ENCODE data around the gene S100A7. TPM values are rescaled to one million over a fixed set of nuclear protein-coding genes. Genes with fewer than 3 reads are reported as not detected.
A peak's percentile ranks its signal among the peaks of the same experiment; 100 is the strongest.
"Not testable (repeated sequence)": the region's sequence is repeated elsewhere in the genome, so short reads cannot be mapped to it uniquely, and the experiment has no call there.

S100A7 gene
- total RNA-seq, 8 experiments from 2014 or later: not detected

DNA sequence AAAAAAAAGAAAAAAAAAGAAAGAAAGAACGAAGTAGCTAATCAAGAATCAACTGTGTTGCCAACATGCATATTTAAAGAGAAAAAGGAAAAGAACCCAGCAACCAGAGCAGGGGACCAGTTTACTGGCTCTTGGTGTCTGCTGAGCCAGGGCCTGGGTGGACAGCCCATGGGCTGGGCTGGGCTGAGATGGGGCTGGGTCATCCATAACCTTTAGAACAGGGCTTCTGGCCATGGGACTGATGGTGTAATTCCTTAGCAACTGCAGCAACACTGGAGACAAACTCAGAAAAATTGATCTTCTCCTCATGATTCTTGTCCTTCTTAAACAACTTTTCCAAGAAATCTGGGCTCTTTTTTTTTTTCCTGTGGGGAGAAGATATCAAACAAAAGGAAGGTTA is 33.6 kb downstream of the S100A7 start:
- in situ Hi-C loops (cut with MboI; ENCODE audit: low pct_unique_long_range_greater_than_20kb in 2 of 9, low sequenced_read_pairs in 9 of 9, unreplicated experiment in 9 of 9): no loop called here
- Histone ChIP-seq H3K4me1 (replicated peaks in 1 of 2) (no peaks in the 10 kb centered on the region), H3K4me3 (no peak overlapping the region), H3K27ac (no peak overlapping the region)
- 0 to 38% (median 4%) methylated on average over 1 of the region's 1 CpG; no CpG with 5 or more reads in 2 of the 10 experiments for WGBS, 10 experiments
- ATAC-seq (replicated peaks in 6 of 8): peak in 1 of 8 experiments; percentile 73

DNA sequence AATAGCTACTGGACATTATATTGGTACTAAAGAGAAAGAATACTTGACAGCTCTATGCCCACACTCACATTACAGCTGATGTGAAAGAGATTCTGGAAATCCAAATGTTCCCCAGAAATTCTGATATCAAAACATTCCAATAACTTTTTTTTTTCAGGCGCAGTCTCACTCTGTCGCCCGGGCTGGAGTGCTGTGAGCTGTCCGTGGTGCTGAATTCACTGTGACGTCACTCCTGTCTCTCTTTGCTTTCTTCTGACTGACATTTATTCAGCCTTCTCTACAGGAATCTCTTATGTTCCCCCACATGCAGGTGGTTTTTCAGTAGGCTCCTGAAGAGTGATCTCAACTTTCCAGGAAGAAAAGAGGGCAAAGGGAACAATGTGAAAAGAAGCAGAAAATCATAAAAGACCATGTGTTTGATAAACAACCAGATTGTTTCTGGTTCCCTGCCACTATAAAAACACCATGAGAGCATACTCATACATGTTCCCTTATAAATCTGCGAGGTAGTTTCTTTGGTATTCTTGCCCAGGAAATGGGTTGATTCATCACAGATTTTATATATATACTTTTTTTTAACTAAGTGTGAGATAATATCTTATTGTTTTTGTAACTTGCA is 37.9 kb downstream of the S100A7 start:
- WGBS, 10 experiments: 0 to 15% (median 1%) methylated on average over 1 to 6 of the region's 6 CpGs; no CpG with 5 or more reads in 1 of the 10 experiments
- in situ Hi-C loops (cut with MboI; ENCODE audit: low pct_unique_long_range_greater_than_20kb in 2 of 9, low sequenced_read_pairs in 9 of 9, unreplicated experiment in 9 of 9): no loop called here
- ATAC-seq (replicated peaks in 6 of 8): peak in 6 of 8 experiments; percentile 36 to 78 (median 54)
- Histone ChIP-seq H3K4me3 (no peak overlapping the region), H3K27ac (no peak overlapping the region), H3K4me1 (replicated peaks in 1 of 2) (no peaks in the 10 kb centered on the region)

- in situ Hi-C loops (cut with MboI; ENCODE audit: low pct_unique_long_range_greater_than_20kb in 2 of 9, low sequenced_read_pairs in 9 of 9, unreplicated experiment in 9 of 9): no loop called here
- no peak overlapping the region for H3K4me3 ChIP-seq
- H3K4me1 ChIP-seq (replicated peaks in 1 of 2): no peaks in the 10 kb centered on the region
- no peak overlapping the region for H3K27ac ChIP-seq
- WGBS, 10 experiments: 0 to 73% (median 54%) methylated on average over 1 to 2 of the region's 2 CpGs; no CpG with 5 or more reads in 3 of the 10 experiments
- no peak for ATAC-seq (replicated peaks in 6 of 8)
Observed at GRCh38 chr1:153420306-153420705, 40.1 kb downstream of the S100A7 start.

DNA sequence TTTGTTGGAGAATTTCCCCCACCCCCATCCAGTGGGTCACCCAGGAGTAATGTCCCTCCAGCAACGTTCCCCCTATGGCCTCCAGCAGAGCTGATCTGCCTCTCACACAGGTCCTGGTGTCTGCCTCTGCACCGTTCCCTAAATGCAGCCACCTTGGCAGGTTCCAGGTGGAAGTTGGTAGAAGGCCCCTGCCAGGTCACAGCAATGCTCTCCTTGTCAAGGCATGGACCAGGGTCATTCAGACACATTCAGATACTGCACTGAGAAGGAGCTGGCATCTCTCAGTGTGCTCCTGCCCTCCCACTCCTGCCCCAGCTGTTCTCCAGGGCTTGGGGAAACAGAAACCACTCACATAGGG is 41.0 kb downstream of the S100A7 start:
- H3K4me3 ChIP-seq; H3K27ac ChIP-seq; ATAC-seq (replicated peaks in 6 of 8); in situ Hi-C loops (cut with MboI; ENCODE audit: low pct_unique_long_range_greater_than_20kb in 2 of 9, low sequenced_read_pairs in 9 of 9, unreplicated experiment in 9 of 9); H3K4me1 ChIP-seq (replicated peaks in 1 of 2): not testable (repeated sequence)
- WGBS, 10 experiments: 0 to 57% methylated on average over 1 of the region's 2 CpGs; no CpG with 5 or more reads in 8 of the 10 experiments

- ATAC-seq (replicated peaks in 6 of 8); in situ Hi-C loops (cut with MboI; ENCODE audit: low pct_unique_long_range_greater_than_20kb in 2 of 9, low sequenced_read_pairs in 9 of 9, unreplicated experiment in 9 of 9); H3K27ac ChIP-seq; H3K4me1 ChIP-seq (replicated peaks in 1 of 2); H3K4me3 ChIP-seq: not testable (repeated sequence)
- WGBS, 10 experiments: 6 to 80% (median 40%) methylated on average over 1 to 6 of the region's 7 CpGs; no CpG with 5 or more reads in 2 of the 10 experiments
Observed at GRCh38 chr1:153418758-153419435, 41.6 kb downstream of the S100A7 start.

DNA sequence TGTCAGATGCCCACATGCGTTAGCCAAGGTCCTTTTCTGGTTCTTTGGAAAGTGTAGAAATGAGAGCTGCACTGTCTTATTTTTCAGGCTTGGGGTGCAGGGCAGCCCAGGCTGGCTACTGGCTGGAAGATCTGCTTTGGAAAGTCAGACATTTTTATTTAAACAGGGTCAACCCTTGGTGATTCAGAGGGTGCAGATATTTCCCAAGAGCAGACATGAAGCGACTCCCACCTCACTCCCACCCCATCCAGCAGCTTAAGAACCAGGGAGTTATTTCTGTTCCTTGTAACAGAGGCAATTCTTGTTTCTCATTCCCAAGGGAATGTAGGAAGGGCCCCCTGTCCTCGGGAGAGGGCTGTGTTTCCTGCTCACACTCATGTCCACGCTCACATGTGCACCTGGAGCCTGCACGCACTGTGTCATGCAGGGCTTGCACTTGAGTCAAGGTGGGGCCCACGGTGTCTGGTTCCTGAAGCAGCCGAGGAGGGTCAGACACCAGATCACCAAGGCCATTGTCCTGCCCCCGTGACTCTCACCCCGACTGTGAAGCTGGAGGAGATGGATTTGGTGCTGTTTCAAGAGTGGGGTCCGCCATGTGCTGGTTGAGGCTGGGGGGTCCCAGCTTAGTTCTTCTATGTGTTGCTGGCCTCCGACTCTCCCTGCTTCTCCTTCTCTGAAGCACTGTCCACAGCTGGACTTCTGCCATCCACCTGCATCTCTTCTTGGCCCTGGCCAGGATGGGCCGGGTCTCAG is 43.1 kb downstream of the S100A7 start:
- H3K4me3 ChIP-seq: no peak overlapping the region
- H3K4me1 ChIP-seq (replicated peaks in 1 of 2): no peaks in the 10 kb centered on the region
- no peak for ATAC-seq (replicated peaks in 6 of 8)
- whole genome bisulfite sequencing, 10 experiments: 0 to 83% (median 41%) methylated on average over 1 to 11 of the region's 12 CpGs
- H3K27ac ChIP-seq: no peak overlapping the region
- in situ Hi-C loops (cut with MboI; ENCODE audit: low pct_unique_long_range_greater_than_20kb in 2 of 9, low sequenced_read_pairs in 9 of 9, unreplicated experiment in 9 of 9): no loop called here

DNA sequence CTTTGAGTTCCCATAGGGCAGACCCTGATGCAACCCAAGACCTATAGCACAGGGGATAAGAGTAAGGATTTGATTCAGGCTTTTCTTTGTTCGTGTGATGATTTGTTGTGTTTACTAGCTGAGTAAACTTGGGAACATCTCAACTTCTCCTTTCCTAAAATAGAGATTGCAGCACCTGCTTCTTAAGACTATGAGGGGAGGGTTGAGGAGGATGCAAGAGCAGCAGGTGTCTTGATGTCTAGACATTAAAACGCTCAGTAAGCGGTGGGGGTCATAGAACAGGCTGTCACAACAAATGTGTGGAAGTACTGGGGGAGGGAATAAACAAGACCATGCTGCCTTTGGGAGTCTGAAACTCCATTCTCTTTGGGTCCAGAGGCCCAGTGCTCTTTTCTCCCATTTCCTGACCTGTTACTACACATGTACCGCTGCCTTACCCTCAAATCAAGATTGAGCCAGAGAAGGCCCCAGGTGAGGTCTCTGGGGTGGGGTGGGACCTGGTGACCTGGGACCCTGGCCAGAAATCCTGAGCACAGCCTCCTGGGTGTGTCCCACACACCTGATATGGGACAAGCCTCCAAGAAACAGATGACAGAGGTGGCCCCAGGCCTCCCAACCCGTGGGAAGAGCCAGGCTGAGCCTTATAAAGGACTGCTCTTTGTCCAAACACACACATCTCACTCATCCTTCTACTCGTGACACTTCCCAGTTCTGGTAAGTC is 44.4 kb downstream of the S100A7 start, which contains the start of gene S100A7A:
Gene S100A7A (plus strand): TSS at position 671 of the 721 bp plus-strand sequence. CDS start 1,563 bp downstream, outside the sequence.
- 20 to 65% (median 56%) methylated on average over 1 to 5 of the region's 6 CpGs; no CpG with 5 or more reads in 4 of the 10 experiments for WGBS, 10 experiments
- H3K4me1 ChIP-seq (replicated peaks in 1 of 2): no peaks in the 10 kb centered on the region
- in situ Hi-C loops (cut with MboI; ENCODE audit: low pct_unique_long_range_greater_than_20kb in 2 of 9, low sequenced_read_pairs in 9 of 9, unreplicated experiment in 9 of 9): no loop called here
- ATAC-seq (replicated peaks in 6 of 8): no peak
- H3K4me3 ChIP-seq: no peak within 1 kb of the TSS
- H3K27ac ChIP-seq: no peak within 1 kb of the TSS

DNA sequence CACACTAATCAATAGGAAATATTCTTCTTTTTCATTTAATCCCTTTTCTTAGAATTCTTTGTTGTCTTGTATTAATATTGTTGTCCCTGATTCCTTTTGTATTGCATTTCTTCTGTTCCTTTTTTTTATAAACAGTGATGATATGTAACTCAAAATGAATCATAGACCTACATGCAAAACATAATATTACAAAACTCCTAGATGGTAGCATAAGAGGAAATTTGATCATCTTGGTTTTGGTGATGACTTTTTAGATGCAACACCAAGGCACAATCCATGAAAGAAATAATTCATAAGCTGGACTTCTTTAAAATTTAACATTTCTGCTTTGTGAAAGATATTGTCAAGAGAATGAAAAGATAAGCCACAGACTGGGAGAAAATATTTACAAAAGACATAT is 46.5 kb downstream of the S100A7 start:
- not testable (repeated sequence) for H3K27ac ChIP-seq; H3K4me1 ChIP-seq (replicated peaks in 1 of 2)

More for the DNA sequence above, 46.5 kb downstream of the S100A7 start:
- in situ Hi-C loops (cut with MboI; ENCODE audit: low pct_unique_long_range_greater_than_20kb in 2 of 9, low sequenced_read_pairs in 9 of 9, unreplicated experiment in 9 of 9); ATAC-seq (replicated peaks in 6 of 8); H3K4me3 ChIP-seq: not testable (repeated sequence)

Other genes with a start within 250 kb of the S100A7 start
- gene PRR9, start 243.1 kb downstream of the S100A7 start, total RNA-seq: under 1 TPM in 1 of 8 experiments, not detected in 7; 0.13 TPM
- under 1 TPM in 1 of 8 experiments, not detected in 7; 0.21 TPM for gene LORICRIN, start 201.0 kb downstream of the S100A7 start, total RNA-seq
- not detected for gene PGLYRP3, start 147.7 kb downstream of the S100A7 start, total RNA-seq
- gene PGLYRP4, start 111.8 kb downstream of the S100A7 start, total RNA-seq: under 1 TPM in 2 of 8 experiments, not detected in 6; 0.17 to 0.66 TPM
- gene S100A9, start 102.8 kb downstream of the S100A7 start, total RNA-seq: under 1 TPM in 1 of 8 experiments, not detected in 7; 0.71 TPM
- gene S100A12, start 85.0 kb downstream of the S100A7 start, total RNA-seq: not detected
- 100 to 1,000 TPM in 1 of 8 experiments, 10 to 100 TPM in 1, under 1 TPM in 2, not detected in 4; 0.29 to 281 (median 8.6) TPM for gene S100A8, start 69.6 kb downstream of the S100A7 start, total RNA-seq
- gene S100A7A, start 44.1 kb downstream of the S100A7 start, total RNA-seq: under 1 TPM in 5 of 8 experiments, not detected in 3; 0.10 to 0.66 (median 0.14) TPM
- gene S100A6, start 75.3 kb upstream of the S100A7 start, total RNA-seq: 1,000 to 10,000 TPM in 1 of 8 experiments, 100 to 1,000 TPM in 2, 1 to 10 TPM in 4, under 1 TPM in 1; 0.49 to 2,482 (median 5.7) TPM
- gene S100A5, start 80.3 kb upstream of the S100A7 start, total RNA-seq: not detected
- 1,000 to 10,000 TPM in 1 of 8 experiments, 10 to 100 TPM in 1, 1 to 10 TPM in 5, under 1 TPM in 1; 0.93 to 1,152 (median 3.7) TPM for gene S100A4, start 85.2 kb upstream of the S100A7 start, total RNA-seq
- 1 to 10 TPM in 2 of 8 experiments, under 1 TPM in 3, not detected in 3; 0.36 to 4.1 (median 1.00) TPM for gene S100A3, start 88.6 kb upstream of the S100A7 start, total RNA-seq
- gene S100A2, start 105.2 kb upstream of the S100A7 start, total RNA-seq: 1 to 10 TPM in 4 of 8 experiments, under 1 TPM in 2, not detected in 2; 0.23 to 4.5 (median 1.5) TPM
- 100 to 1,000 TPM in 1 of 8 experiments, 10 to 100 TPM in 1, 1 to 10 TPM in 6; 2.0 to 108 (median 7.0) TPM for gene S100A16, start 152.5 kb upstream of the S100A7 start, total RNA-seq
- under 1 TPM in 5 of 8 experiments, not detected in 3; 0.11 to 0.66 (median 0.59) TPM for gene S100A14, start 155.7 kb upstream of the S100A7 start, total RNA-seq
- gene S100A13, start 166.9 kb upstream of the S100A7 start, total RNA-seq: 100 to 1,000 TPM in 2 of 8 experiments, 10 to 100 TPM in 6; 44.1 to 224 (median 59.6) TPM
- gene S100A1, start 167.8 kb upstream of the S100A7 start, total RNA-seq: 1 to 10 TPM in 5 of 8 experiments, under 1 TPM in 3; 0.38 to 3.7 (median 1.5) TPM
- gene CHTOP, start 173.4 kb upstream of the S100A7 start, total RNA-seq: 100 to 1,000 TPM in 4 of 8 experiments, 10 to 100 TPM in 4; 29.9 to 136 (median 99.2) TPM
- gene SNAPIN, start 198.1 kb upstream of the S100A7 start, total RNA-seq: 10 to 100 TPM; 36.1 to 93.5 (median 53.3) TPM
- 100 to 1,000 TPM; 116 to 542 (median 228) TPM for gene ILF2, start 210.3 kb upstream of the S100A7 start, total RNA-seq
- under 1 TPM in 7 of 8 experiments, not detected in 1; 0.27 to 0.85 (median 0.64) TPM for gene NPR1, start 218.0 kb upstream of the S100A7 start, total RNA-seq